Ishikawa (cell line): ENCODE results near the gene PEAK1.

Source experiments
- CEBPB ChIP-seq: IDR thresholded peaks from 2 replicates; pipeline ENCODE4 v1.6.1; 2012
- CREB1 ChIP-seq: IDR thresholded peaks from 2 replicates; pipeline ENCODE4 v1.6.1; 2012; ENCODE audit warnings: low read depth
- EGR1 ChIP-seq: IDR thresholded peaks from 2 replicates; pipeline ENCODE4 v1.6.1; 2012
- EP300 ChIP-seq: IDR thresholded peaks from 2 replicates; pipeline ENCODE4 v1.6.1; 2012; ENCODE audit warnings: borderline replicate concordance
- FOXM1 ChIP-seq: IDR thresholded peaks from 2 replicates; pipeline ENCODE4 v1.6.1; 2012; ENCODE audit warnings: low read depth, borderline replicate concordance
- NFIC ChIP-seq: IDR thresholded peaks from 2 replicates; pipeline ENCODE4 v1.6.1; 2012
- RAD21 ChIP-seq: IDR thresholded peaks from 2 replicates; pipeline ENCODE4 v1.6.1; 2012; ENCODE audit warnings: low read depth
- TAF1 ChIP-seq: IDR thresholded peaks from 2 replicates; pipeline ENCODE4 v1.6.1; 2012; ENCODE audit warnings: low read depth, mild to moderate bottlenecking
- TCF12 ChIP-seq: IDR thresholded peaks from 2 replicates; pipeline ENCODE4 v1.6.1; 2012; ENCODE audit warnings: low read depth
- TEAD4 ChIP-seq: IDR thresholded peaks from 2 replicates; pipeline ENCODE4 v1.6.1; 2012
- YY1 ChIP-seq: IDR thresholded peaks from 2 replicates; pipeline ENCODE4 v1.6.1; 2012; ENCODE audit warnings: low read depth
- ZBTB7A ChIP-seq: IDR thresholded peaks from 2 replicates; pipeline ENCODE4 v1.6.1; 2012; ENCODE audit warnings: low read depth
- TF ChIP-seq, protein P1 (sequence below): IDR thresholded peaks from 2 replicates; pipeline ENCODE4 v1.6.1; 2012; ENCODE audit warnings: low read depth, mild to moderate bottlenecking
- TF ChIP-seq, protein P2 (sequence below): IDR thresholded peaks from 2 replicates; pipeline ENCODE4 v1.6.1; 2012
- TF ChIP-seq, protein P3 (sequence below): IDR thresholded peaks from 2 replicates; pipeline ENCODE4 v1.6.1; 2012

Gene PEAK1

DNA sequence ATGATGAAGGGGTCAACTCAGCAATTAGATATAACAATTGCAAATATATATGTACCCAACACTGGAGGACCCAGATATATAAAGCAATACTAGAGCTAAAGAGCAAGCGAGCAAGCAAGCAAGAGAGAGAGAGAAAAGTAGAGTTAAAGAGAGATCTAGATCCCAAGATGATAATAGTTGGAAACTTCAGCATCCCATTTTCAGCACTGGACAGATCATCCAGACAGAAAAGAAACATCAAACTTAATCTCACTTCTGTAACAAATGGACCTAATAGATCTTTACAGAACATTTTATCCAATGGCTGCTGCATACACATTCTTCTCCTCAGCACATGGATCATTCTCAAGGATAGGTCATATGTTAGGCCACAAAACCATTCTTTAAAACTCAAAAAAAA is 23.2 kb downstream of the PEAK1 start:
- TF ChIP-seq, protein P1, sequence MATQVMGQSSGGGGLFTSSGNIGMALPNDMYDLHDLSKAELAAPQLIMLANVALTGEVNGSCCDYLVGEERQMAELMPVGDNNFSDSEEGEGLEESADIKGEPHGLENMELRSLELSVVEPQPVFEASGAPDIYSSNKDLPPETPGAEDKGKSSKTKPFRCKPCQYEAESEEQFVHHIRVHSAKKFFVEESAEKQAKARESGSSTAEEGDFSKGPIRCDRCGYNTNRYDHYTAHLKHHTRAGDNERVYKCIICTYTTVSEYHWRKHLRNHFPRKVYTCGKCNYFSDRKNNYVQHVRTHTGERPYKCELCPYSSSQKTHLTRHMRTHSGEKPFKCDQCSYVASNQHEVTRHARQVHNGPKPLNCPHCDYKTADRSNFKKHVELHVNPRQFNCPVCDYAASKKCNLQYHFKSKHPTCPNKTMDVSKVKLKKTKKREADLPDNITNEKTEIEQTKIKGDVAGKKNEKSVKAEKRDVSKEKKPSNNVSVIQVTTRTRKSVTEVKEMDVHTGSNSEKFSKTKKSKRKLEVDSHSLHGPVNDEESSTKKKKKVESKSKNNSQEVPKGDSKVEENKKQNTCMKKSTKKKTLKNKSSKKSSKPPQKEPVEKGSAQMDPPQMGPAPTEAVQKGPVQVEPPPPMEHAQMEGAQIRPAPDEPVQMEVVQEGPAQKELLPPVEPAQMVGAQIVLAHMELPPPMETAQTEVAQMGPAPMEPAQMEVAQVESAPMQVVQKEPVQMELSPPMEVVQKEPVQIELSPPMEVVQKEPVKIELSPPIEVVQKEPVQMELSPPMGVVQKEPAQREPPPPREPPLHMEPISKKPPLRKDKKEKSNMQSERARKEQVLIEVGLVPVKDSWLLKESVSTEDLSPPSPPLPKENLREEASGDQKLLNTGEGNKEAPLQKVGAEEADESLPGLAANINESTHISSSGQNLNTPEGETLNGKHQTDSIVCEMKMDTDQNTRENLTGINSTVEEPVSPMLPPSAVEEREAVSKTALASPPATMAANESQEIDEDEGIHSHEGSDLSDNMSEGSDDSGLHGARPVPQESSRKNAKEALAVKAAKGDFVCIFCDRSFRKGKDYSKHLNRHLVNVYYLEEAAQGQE: peak; percentile 73
- TF ChIP-seq TAF1: no peak

DNA sequence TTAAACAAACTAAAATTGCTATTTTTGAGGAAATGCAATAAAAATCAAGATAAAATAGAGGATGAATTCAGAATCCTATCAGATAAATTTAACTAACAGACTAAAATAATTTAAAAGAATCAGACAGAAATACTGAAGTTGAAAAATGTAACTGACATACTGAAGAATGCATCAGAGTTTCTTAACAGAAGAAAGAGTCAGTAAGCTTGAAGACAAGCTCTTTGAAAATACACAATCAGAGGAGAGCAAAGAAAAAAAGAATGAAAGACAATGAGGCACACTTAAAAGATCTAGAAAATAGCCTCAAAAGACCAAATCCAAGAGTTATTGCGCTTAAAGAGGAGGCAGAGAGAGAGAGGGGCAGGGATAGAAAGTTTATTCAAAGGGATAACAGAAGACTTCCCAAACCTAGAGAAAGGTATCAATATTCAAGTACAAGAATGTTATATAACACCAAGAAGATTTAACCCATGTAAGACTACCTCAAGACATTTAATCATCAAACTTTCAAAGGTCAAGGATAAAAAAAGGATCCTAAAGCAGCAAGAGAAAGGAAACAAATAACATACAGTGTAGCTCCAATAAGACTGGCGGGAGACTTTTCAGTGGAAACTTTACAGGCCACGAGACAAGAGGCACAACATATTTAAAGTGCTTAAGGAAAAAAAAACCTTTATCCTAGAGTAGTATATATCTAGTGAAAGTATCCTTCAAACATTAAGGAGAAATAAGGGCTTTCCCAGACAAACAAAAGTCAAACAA is 24.7 kb downstream of the PEAK1 start:
- TF ChIP-seq TCF12 (no peak), RAD21 (no peak), TAF1 (no peak), EP300 (no peak), CREB1 (no peak), TEAD4 (no peak), ZBTB7A (no peak), NFIC (no peak), FOXM1 (no peak), CEBPB (no peak), YY1 (no peak), EGR1 (no peak)
- TF ChIP-seq, protein P2, sequence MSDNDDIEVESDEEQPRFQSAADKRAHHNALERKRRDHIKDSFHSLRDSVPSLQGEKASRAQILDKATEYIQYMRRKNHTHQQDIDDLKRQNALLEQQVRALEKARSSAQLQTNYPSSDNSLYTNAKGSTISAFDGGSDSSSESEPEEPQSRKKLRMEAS: no peak
- TF ChIP-seq, protein P3, sequence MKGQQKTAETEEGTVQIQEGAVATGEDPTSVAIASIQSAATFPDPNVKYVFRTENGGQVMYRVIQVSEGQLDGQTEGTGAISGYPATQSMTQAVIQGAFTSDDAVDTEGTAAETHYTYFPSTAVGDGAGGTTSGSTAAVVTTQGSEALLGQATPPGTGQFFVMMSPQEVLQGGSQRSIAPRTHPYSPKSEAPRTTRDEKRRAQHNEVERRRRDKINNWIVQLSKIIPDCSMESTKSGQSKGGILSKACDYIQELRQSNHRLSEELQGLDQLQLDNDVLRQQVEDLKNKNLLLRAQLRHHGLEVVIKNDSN: no peak
- TF ChIP-seq, protein P1: no peak

DNA sequence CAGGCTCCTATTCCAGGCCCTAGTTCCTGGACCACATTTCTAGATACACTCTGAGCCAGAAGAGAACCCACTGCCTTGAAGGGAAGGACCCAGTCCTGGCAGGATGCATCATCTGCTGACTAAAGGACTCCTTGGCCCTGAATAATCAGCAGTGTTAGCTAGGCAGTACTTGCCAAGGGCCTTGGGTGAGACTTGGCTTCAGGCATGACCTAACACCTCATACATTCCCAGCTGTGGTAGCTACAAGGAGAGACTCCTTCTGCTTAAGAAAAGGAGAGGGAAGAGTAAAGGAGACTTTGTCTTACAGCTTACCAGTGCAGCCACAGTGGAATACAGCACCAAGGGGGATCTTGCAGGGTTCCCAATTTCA is 26.4 kb downstream of the PEAK1 start:
- no peak for TF ChIP-seq RAD21

DNA sequence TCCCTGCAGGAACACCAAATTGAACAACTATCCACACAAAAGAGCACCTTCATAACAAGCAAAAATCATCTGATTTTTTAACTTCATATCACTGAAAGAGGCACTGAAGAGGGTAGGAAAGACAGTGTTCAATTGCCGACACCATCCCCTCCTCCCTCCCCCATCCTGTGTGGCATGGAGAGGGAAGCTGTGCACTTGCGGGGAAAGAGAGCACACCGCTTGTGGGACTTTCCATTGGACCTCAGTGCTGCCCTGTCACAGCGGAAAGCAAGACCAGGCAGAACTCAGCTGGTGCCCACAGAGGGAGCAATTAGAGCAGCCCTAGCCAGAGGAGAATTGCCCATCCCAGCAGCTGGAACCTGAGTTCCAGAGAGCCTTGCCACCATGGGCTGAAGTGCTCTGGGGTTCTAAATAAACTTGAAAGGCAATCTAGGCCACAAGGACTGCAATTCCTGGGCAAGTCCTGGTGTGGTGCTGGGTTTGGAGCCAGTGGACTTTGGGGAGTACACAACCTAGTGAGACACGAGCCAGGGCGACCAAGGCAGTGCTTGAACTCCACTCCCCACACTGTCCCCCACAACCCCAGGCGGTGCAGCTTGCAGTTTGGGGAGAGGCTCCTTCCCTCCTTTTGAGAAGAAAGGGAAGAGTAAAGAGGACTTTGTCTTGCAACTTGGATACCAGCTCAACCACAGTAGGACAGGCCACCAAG is 27.0 kb downstream of the PEAK1 start:
- TF ChIP-seq NFIC: no peak

DNA sequence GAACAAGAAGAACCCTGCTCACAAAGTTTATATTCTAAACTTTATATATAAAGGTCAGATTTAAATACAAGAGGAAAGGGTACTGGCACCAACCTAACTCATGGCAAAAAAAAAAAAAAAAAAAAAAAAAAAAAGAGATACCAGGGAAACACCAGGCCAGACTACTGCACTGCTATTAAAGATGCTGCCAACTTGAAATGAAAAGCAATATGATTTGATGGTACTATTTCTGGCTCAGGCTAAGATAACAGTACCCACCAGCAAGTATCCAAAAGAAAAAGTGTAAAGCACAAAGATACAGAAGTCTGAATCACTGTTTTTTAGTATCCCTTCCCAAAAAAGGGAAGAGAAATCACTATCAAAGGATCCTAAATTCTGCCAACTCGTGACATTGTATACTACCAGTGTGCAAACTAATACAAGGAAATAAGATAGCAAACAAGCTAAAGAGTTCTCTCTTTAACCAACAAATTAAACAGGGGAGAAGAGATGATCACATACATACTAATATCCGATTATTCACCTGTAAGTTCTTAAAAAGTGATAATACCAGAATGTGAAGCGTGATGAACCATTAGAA is 28.4 kb downstream of the PEAK1 start:
- TF ChIP-seq, protein P2: no peak
- TF ChIP-seq EGR1 (no peak), FOXM1 (no peak), TAF1 (no peak), NFIC (no peak), TCF12 (no peak), TEAD4 (no peak), CEBPB (no peak), RAD21 (no peak), ZBTB7A (no peak), YY1 (no peak), EP300 (no peak), CREB1 (no peak)
- TF ChIP-seq, protein P1: no peak
- TF ChIP-seq, protein P3: no peak
